ENCODE data around the gene ZNF117. TPM values are rescaled to one million over a fixed set of nuclear protein-coding genes. Genes with fewer than 3 reads are reported as not detected.
A peak's percentile ranks its signal among the peaks of the same experiment; 100 is the strongest.
"Not testable (repeated sequence)": the region's sequence is repeated elsewhere in the genome, so short reads cannot be mapped to it uniquely, and the experiment has no call there.

ZNF117 gene
- total RNA-seq, 2 experiments from 2014 or later, result 3.3 to 4.2 TPM

GRCh38 chr7:64990216-64990615 lies 620 bp downstream of the ZNF117 start:
- H3K27ac Mint-ChIP-seq, result no peak overlapping the region
- H3K4me1 Mint-ChIP-seq (ENCODE audit: low read depth), result no peaks in the 10 kb centered on the region
- ChIA-PET CTCF (interaction anchor here (1.2 kb wide), 1 partner anchor 39 kb away, joined by 9 read pairs; no protein-coding TSS in a partner anchor), POLR2A (no interaction called here)
- H3K4me3 Mint-ChIP-seq, result no peak overlapping the region
- H3K36me3 Mint-ChIP-seq, result peaks cover 75% of the 10 kb centered on the region
- H3K27me3 Mint-ChIP-seq, result no peaks in the 10 kb centered on the region
- intact Hi-C loops (cut with micrococcal nuclease), result no loop called here
- no peak for DNase-seq
- peaks cover 87% of the 10 kb centered on the region for H3K9me3 Mint-ChIP-seq

DNA sequence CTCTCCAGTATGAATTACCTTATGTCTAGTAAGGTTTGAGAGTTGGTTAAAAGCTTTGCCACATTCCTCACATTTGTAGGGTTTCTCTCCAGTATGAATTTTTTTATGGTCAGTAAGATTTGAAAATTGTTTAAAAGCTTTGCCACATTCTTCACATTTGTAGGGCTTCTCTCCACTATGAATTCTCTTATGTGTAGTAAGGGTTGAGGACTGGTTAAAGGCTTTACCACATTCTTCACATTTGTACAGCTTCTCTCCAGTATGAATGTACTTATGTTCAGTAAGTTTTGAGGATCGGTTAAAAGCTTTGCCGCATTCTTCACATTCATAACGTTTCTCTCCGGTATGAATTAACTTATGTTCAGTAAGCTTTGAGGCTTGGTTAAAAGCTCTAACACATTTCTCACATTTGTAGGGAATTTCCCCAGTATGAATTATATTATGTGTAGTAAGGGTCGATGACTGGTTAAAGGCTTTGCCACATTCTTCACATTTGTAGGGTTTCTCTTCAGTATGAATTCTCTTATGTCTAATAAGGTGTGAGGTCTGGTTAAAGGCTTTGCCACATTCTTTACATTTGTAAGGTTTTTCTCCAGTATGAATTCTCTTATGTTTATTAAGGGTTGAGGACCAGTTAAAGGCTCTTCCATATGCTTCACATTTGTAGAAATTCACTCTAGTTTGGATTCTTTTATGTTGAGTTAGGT lies 12.2 kb downstream of the ZNF117 start:
- H3K36me3 Mint-ChIP-seq, result peaks cover 65% of the 10 kb centered on the region
- ChIA-PET CTCF (no interaction called here), POLR2A (no interaction called here)
- peaks cover 72% of the 10 kb centered on the region for H3K9me3 Mint-ChIP-seq
- H3K27me3 Mint-ChIP-seq, result no peaks in the 10 kb centered on the region
- H3K4me3 Mint-ChIP-seq, result no peak overlapping the region
- H3K27ac Mint-ChIP-seq, result no peak overlapping the region
- DNase-seq, result no peak
- intact Hi-C loops (cut with micrococcal nuclease), result no loop called here
- H3K4me1 Mint-ChIP-seq (ENCODE audit: low read depth), result no peaks in the 10 kb centered on the region

DNA sequence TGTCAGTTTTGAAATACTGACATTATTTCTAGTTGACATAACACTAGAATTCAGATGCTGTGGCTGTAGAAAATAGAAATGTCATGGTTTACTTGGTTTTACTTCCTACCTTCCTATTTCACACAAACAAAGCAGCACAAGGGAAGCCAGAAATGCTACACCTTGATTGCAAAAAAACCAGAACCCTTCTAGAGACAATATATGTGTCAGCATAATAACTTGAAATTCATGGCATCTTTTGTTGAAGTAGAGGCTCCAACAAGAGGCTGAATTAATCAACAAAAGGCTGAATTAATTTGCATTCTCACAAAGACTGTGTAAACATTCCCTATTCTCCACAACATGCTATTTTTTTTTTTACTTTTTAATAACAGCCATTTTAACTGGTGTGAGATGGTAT lies 25.2 kb downstream of the ZNF117 start:
- no peak overlapping the region for H3K27ac Mint-ChIP-seq
- peaks cover 3% of the 10 kb centered on the region for H3K27me3 Mint-ChIP-seq
- ChIA-PET POLR2A (no interaction called here), CTCF (no interaction called here)
- no peak for DNase-seq
- intact Hi-C loops (cut with micrococcal nuclease), result no loop called here
- peaks cover 8% of the 10 kb centered on the region for H3K36me3 Mint-ChIP-seq
- H3K4me1 Mint-ChIP-seq (ENCODE audit: low read depth), result no peaks in the 10 kb centered on the region
- H3K4me3 Mint-ChIP-seq, result no peak overlapping the region
- H3K9me3 Mint-ChIP-seq, result peaks cover 31% of the 10 kb centered on the region

- no peak for DNase-seq
- H3K4me3 Mint-ChIP-seq, result no peak overlapping the region
- peaks cover 3% of the 10 kb centered on the region for H3K27me3 Mint-ChIP-seq
- H3K27ac Mint-ChIP-seq, result no peak overlapping the region
- intact Hi-C loops (cut with micrococcal nuclease), result no loop called here
- peaks cover 12% of the 10 kb centered on the region for H3K9me3 Mint-ChIP-seq
- H3K4me1 Mint-ChIP-seq (ENCODE audit: low read depth), result no peaks in the 10 kb centered on the region
- CTCF ChIA-PET, result interaction anchor here (1.0 kb wide), 1 partner anchor 8 kb away, joined by 3 read pairs; no protein-coding TSS in a partner anchor
- H3K36me3 Mint-ChIP-seq, result no peaks in the 10 kb centered on the region
- POLR2A ChIA-PET, result no interaction called here
These were observed 31.6 kb downstream of the ZNF117 start for GRCh38 chr7:64959072-64959747.

DNA sequence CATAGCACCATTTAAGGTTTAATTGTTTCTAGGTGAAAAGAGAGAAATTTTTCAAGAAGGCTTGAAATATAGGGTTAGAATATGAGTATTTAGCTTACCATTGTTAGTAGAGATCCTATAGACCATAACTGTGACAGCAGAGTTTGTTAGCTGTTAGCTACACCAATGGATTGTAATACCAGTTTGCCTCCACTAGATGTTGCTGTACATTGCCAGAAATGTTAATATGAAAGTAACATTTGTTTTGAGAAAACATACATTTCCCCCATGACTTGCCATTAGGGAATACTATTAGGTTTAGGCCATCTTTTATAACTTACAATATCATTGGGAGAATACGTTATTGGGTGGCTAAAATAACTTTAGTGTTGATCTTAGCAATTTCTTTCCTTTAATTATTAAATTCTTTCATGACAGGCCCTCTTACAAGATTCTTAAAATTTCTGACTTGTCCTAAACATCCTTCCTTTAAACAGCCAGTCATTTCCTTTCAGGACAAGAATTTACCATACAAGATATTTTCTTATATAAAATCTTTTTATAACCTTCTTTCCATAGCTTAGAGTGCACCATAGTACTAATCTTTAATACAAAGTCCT lies 39.5 kb downstream of the ZNF117 start:
- DNase-seq, result no peak
- no peak overlapping the region for H3K27ac Mint-ChIP-seq
- no peak overlapping the region for H3K4me3 Mint-ChIP-seq
- POLR2A ChIA-PET, result interaction anchor here (1.0 kb wide), 1 partner anchor 55 kb away, joined by 3 read pairs; the partner anchor contains the start of gene ERV3-1
- no peaks in the 10 kb centered on the region for H3K9me3 Mint-ChIP-seq
- peaks cover 23% of the 10 kb centered on the region for H3K27me3 Mint-ChIP-seq
- no peaks in the 10 kb centered on the region for H3K36me3 Mint-ChIP-seq
- H3K4me1 Mint-ChIP-seq (ENCODE audit: low read depth), result no peaks in the 10 kb centered on the region
- CTCF ChIA-PET, result interaction anchor here (0.6 to 2.9 kb wide), 15 partner anchors 9 to 491 kb away, joined by 3 to 43 read pairs (median 3); no protein-coding TSS in a partner anchor
- intact Hi-C loops (cut with micrococcal nuclease), result loop anchor here (1.0 kb wide), 1 partner anchor 356 kb away; no protein-coding TSS in a partner anchor

- not testable (repeated sequence) for DNase-seq; H3K36me3 Mint-ChIP-seq; H3K9me3 Mint-ChIP-seq; H3K4me1 Mint-ChIP-seq (ENCODE audit: low read depth); H3K27ac Mint-ChIP-seq; H3K4me3 Mint-ChIP-seq
- POLR2A ChIA-PET, result interaction anchor here (1.0 kb wide), 1 partner anchor 56 kb away, joined by 3 read pairs; the partner anchor contains the start of gene ERV3-1
- H3K27me3 Mint-ChIP-seq, result peaks cover 30% of the 10 kb centered on the region
- intact Hi-C loops (cut with micrococcal nuclease), result loop anchor here (1.0 kb wide), 1 partner anchor 357 kb away; no protein-coding TSS in a partner anchor
- CTCF ChIA-PET, result interaction anchor here (0.6 to 2.9 kb wide), 14 partner anchors 9 to 492 kb away, joined by 3 to 43 read pairs (median 4); no protein-coding TSS in a partner anchor
These were observed 40.2 kb downstream of the ZNF117 start for GRCh38 chr7:64950673-64951072.

DNA sequence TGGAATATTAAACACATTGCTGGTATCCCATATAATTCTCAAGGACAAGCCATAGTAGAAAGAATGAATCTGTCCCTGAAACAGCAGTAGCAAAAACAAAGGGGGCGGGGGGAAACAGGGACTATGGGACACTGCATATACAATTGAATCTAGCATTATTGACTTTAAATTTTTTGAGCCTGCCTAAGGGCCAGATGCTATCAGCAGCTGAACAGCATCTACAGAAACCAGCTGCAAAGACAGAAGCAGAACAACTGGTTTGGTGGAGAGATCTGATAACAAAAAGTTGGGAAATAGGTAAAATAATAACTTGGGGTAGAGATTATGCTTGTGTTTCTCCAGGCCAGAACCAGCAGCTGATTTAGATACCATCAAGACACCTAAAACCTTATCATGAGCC lies 42.1 kb downstream of the ZNF117 start:
- H3K9me3 Mint-ChIP-seq; POLR2A ChIA-PET; DNase-seq; H3K36me3 Mint-ChIP-seq; H3K4me1 Mint-ChIP-seq (ENCODE audit: low read depth); H3K4me3 Mint-ChIP-seq; H3K27ac Mint-ChIP-seq; intact Hi-C loops (cut with micrococcal nuclease): not testable (repeated sequence)
- peaks cover 39% of the 10 kb centered on the region for H3K27me3 Mint-ChIP-seq
- CTCF ChIA-PET, result interaction anchor here (1.7 kb wide), 1 partner anchor 359 kb away, joined by 6 read pairs; no protein-coding TSS in a partner anchor

DNA sequence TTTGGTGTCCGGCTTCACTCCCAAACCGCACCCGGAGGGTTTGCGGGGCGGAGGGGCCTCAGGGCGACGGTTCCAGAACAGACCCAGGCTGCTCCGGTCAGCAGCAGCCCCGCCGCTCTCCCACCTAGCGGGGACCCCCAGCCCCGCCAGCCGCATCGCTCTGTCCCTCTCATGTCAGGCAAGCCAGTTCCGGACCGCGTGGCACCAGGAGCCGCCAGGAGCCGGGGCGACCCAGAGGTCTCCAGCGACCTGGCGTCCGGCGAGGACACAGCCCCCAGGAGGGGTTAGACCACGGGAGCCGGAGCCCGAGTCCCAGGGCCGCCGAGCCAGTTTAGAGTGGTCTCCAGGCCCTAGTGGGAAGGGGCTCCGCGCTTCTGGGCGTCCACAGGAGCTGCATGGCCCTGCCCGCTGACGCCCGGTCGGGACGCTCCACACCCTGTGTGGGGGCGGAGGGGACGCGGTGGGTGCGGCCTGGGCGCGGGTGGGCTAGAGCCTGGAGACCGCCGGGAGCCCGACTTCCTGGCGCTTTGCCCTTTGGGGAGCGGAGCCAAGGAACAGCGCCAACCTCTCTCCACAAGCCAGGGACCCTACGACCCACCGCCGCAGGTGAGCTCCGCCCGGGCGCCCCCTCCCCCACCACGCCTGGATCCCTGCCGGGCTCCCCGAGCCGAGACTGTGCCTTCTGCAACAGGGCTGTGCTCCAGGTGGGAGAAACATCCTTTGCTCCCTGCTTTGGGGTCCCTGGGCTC lies 43.4 kb downstream of the ZNF117 start:
- no peaks in the 10 kb centered on the region for H3K36me3 Mint-ChIP-seq
- H3K27ac Mint-ChIP-seq, result no peak overlapping the region
- intact Hi-C loops (cut with micrococcal nuclease), result loop anchor here (2.0 kb wide), 1 partner anchor 59 kb away; no protein-coding TSS in a partner anchor
- ChIA-PET CTCF (interaction anchor here (1.7 kb wide), 2 partner anchors 11 to 360 kb away, joined by 3 to 6 read pairs; no protein-coding TSS in a partner anchor), POLR2A (interaction anchor here (0.5 kb wide), 1 partner anchor 117 kb away, joined by 3 read pairs; no protein-coding TSS in a partner anchor)
- peaks cover 39% of the 10 kb centered on the region for H3K27me3 Mint-ChIP-seq
- H3K4me1 Mint-ChIP-seq (ENCODE audit: low read depth), result no peaks in the 10 kb centered on the region
- no peak overlapping the region for H3K4me3 Mint-ChIP-seq
- H3K9me3 Mint-ChIP-seq, result no peaks in the 10 kb centered on the region
- no peak for DNase-seq

GRCh38 chr7:64946772-64947171 lies 44.1 kb downstream of the ZNF117 start:
- Mint-ChIP-seq H3K27me3 (peaks cover 39% of the 10 kb centered on the region), H3K27ac (no peak overlapping the region), H3K36me3 (no peaks in the 10 kb centered on the region), H3K4me1 (ENCODE audit: low read depth) (no peaks in the 10 kb centered on the region), H3K9me3 (no peaks in the 10 kb centered on the region), H3K4me3 (no peak overlapping the region)
- peak; percentile 56 for DNase-seq
- CTCF ChIA-PET, result interaction anchor here (0.6 to 1.7 kb wide), 3 partner anchors 8 to 361 kb away, joined by 3 to 6 read pairs (median 3); no protein-coding TSS in a partner anchor
- POLR2A ChIA-PET, result no interaction called here
- intact Hi-C loops (cut with micrococcal nuclease), result loop anchor here (2.0 kb wide), 1 partner anchor 58 kb away; no protein-coding TSS in a partner anchor

GRCh38 chr7:64945503-64946175 lies 45.2 kb downstream of the ZNF117 start:
- H3K27ac Mint-ChIP-seq, result no peak overlapping the region
- CTCF ChIA-PET, result interaction anchor here (1.1 to 1.7 kb wide), 3 partner anchors 9 to 362 kb away, joined by 3 to 6 read pairs (median 3); no protein-coding TSS in a partner anchor
- no peaks in the 10 kb centered on the region for H3K4me1 Mint-ChIP-seq (ENCODE audit: low read depth)
- H3K4me3 Mint-ChIP-seq, result no peak overlapping the region
- intact Hi-C loops (cut with micrococcal nuclease), result loop anchor here (2.0 kb wide), 1 partner anchor 57 kb away; no protein-coding TSS in a partner anchor
- peaks cover 38% of the 10 kb centered on the region for H3K27me3 Mint-ChIP-seq
- POLR2A ChIA-PET, result no interaction called here
- no peaks in the 10 kb centered on the region for H3K9me3 Mint-ChIP-seq
- H3K36me3 Mint-ChIP-seq, result no peaks in the 10 kb centered on the region
- DNase-seq, result no peak
